Loucy (cell line): ENCODE data around the gene CDYL2.

Experiments used
- CTCF ChIP-seq: fragments of 200-600 bp; sonication (generic); conservative IDR thresholded peaks from 2 replicates; pipeline ENCODE4 v1.5.1; 2014; ENCODE audit warnings: mild to moderate bottlenecking, antibody characterized with exemption, low read length
- EZH2phosphoT487 ChIP-seq: fragments of 200-600 bp; IDR thresholded peaks from 2 replicates; pipeline ENCODE4 v1.6.1; 2018; ENCODE audit warnings: antibody characterized with exemption, mild to moderate bottlenecking, moderate library complexity, borderline replicate concordance

GRCh38 chr16:80692270-80692669 is 112.1 kb downstream of the CDYL2 start:
- TF ChIP-seq CTCF (no peak), EZH2phosphoT487 (no peak)
